ENCODE results near the gene NAGPA.

Gene NAGPA

GRCh38 chr16:5003828-5004227, 29.9 kb downstream of the NAGPA start:
- TF ChIP-seq CTCF (IDR thresholded peaks at IDR 0.05; ENCODE audit: borderline replicate concordance, insufficient read depth, low read depth, low read length): no peak
- H3K4me3 ChIP-seq (ENCODE audit: low read depth, low read length): no peak overlapping the region

- no peak for TF ChIP-seq CTCF (IDR thresholded peaks at IDR 0.05; ENCODE audit: borderline replicate concordance, insufficient read depth, low read depth, low read length)
- H3K4me3 ChIP-seq (ENCODE audit: low read depth, low read length): no peak overlapping the region
Observed at GRCh38 chr16:5003211-5003610, 30.5 kb downstream of the NAGPA start.

GRCh38 chr16:5002699-5003143, 31.0 kb downstream of the NAGPA start:
- TF ChIP-seq CTCF (IDR thresholded peaks at IDR 0.05; ENCODE audit: borderline replicate concordance, insufficient read depth, low read depth, low read length): no peak
- H3K4me3 ChIP-seq (ENCODE audit: low read depth, low read length): no peak overlapping the region

- no peak overlapping the region for H3K4me3 ChIP-seq (ENCODE audit: low read depth, low read length)
- TF ChIP-seq CTCF (IDR thresholded peaks at IDR 0.05; ENCODE audit: borderline replicate concordance, insufficient read depth, low read depth, low read length): no peak
Observed at GRCh38 chr16:5001986-5002385, 31.7 kb downstream of the NAGPA start.

- no peak for TF ChIP-seq CTCF (IDR thresholded peaks at IDR 0.05; ENCODE audit: borderline replicate concordance, insufficient read depth, low read depth, low read length)
- H3K4me3 ChIP-seq (ENCODE audit: low read depth, low read length): no peak overlapping the region
Observed at GRCh38 chr16:5001571-5001970, 32.2 kb downstream of the NAGPA start.

- no peak for TF ChIP-seq CTCF (IDR thresholded peaks at IDR 0.05; ENCODE audit: borderline replicate concordance, insufficient read depth, low read depth, low read length)
- H3K4me3 ChIP-seq (ENCODE audit: low read depth, low read length): no peak overlapping the region
Observed at GRCh38 chr16:5000573-5001001, 33.1 kb downstream of the NAGPA start.

- no peak for TF ChIP-seq CTCF (IDR thresholded peaks at IDR 0.05; ENCODE audit: borderline replicate concordance, insufficient read depth, low read depth, low read length)
- H3K4me3 ChIP-seq (ENCODE audit: low read depth, low read length): no peak overlapping the region
Observed at GRCh38 chr16:4994719-4995434, 38.9 kb downstream of the NAGPA start.

Data from GM12875 (cell line).